ENCODE data around the gene SYT7.

Gene SYT7

GRCh38 chr11:61529537-61530225 lies 51.2 kb downstream of the SYT7 start:
- DNase-seq (ENCODE audit: low read depth), result peak; percentile 8
- no peak for TF ChIP-seq CTCF (conservative IDR thresholded peaks at IDR 0.05; ENCODE audit: low read depth, low read length)

GRCh38 chr11:61528114-61528513 lies 52.8 kb downstream of the SYT7 start:
- TF ChIP-seq CTCF (conservative IDR thresholded peaks at IDR 0.05; ENCODE audit: low read depth, low read length), result no peak
- DNase-seq (ENCODE audit: low read depth), result no peak
- no peak overlapping the region for H3K4me3 ChIP-seq (ENCODE audit: low read depth, low read length)

More at GRCh38 chr11:61529537-61530225, 51.2 kb downstream of the SYT7 start:
- no peak overlapping the region for H3K4me3 ChIP-seq (ENCODE audit: low read depth, low read length)

DNA sequence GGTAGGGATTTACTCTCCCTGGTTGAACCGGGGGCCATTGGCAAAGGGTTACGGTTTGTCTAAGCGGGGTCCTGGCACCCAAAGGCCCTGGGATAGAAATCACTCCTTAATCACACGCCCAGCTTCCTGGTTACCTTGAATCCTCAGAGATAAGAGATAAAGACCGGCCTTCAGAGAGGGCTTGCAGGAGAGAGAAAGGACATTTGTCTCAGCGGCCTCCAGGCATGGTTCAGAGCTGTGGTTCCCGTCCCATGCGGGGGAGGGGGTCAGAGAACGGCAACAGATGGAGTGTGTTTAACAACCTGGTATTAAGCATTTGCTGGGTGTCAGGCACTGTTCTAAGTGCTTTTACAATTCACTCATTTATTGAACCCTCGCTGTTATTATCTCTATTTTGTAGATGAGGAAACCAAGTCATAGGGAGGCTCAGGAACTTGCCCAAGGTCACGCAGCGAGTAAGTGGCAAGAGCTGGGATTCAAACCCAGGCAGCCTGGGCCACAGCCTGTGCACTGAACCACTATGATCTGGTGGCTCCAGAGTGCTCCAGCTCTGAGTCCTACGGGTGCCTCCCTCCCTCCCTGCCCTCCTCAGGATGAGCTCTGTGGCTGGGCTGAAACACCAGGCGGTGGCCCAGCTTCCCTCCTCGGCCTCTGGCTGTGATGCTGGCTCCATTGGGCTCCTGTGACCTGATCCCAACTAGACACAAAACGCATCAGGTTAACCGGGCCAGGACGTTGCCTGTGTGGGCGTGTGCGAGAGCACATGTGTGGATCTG lies 53.7 kb downstream of the SYT7 start:
- no peak for TF ChIP-seq CTCF (conservative IDR thresholded peaks at IDR 0.05; ENCODE audit: low read depth, low read length)
- H3K4me3 ChIP-seq (ENCODE audit: low read depth, low read length), result no peak overlapping the region
- no peak for DNase-seq (ENCODE audit: low read depth)

GRCh38 chr11:61526229-61526628 lies 54.6 kb downstream of the SYT7 start:
- H3K4me3 ChIP-seq (ENCODE audit: low read depth, low read length), result no peak overlapping the region
- DNase-seq (ENCODE audit: low read depth), result no peak
- no peak for TF ChIP-seq CTCF (conservative IDR thresholded peaks at IDR 0.05; ENCODE audit: low read depth, low read length)

DNA sequence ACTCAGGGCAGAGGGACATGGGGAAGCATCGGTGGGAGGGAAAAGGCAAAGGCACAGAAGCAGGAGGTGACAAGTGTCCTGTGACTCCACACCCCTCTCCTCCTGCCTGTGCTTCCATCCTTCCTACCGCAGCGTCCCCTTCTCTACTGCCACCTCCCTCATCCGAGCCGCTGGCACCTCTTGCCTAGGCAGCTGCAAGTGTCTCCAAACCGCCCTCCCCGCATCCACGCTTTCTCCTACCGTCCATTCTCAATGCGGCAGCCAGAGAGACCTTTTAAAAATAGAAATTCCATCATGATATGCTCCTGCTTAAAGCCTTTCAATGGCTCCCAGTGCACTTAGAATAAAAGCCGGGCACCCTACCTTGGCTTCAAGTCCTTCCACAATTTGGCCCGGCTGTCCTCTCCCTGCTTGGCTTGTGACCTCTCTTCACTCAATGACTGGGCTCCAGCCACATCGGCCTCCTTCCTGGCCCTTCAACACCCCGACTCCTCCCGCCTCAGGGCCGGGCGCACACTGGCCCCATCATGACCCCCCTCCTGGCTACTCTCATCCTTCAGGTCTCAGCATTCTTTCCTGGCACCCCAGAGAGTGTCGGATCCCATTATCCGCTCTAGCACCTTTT lies 55.8 kb downstream of the SYT7 start:
- TF ChIP-seq CTCF (conservative IDR thresholded peaks at IDR 0.05; ENCODE audit: low read depth, low read length), result no peak
- no peak for DNase-seq (ENCODE audit: low read depth)
- no peak overlapping the region for H3K4me3 ChIP-seq (ENCODE audit: low read depth, low read length)

DNA sequence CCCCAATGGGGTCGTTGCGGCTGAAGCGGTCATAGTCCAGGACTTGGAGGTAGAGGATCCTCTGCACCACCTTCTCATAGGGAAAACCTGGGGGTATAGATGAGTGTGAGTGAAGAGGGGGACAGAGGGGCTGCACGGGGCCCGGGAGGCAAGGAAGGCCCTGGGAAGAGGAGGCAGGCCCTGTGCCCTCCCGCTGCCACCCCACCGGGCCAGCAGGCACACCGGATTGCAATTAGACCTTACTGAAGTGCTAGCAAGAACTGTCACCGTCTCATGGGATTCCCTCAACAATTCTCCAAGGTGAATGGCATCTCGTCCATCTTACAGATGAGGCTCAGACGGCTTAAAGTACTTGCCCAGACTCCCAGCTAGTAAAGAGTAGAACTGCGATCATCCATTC lies 56.4 kb downstream of the SYT7 start:
- TF ChIP-seq CTCF (conservative IDR thresholded peaks at IDR 0.05; ENCODE audit: low read depth, low read length), result no peak
- no peak overlapping the region for H3K4me3 ChIP-seq (ENCODE audit: low read depth, low read length)
- no peak for DNase-seq (ENCODE audit: low read depth)

Data from choroid plexus epithelial cell (primary cell).